HepG2 (cell line): ENCODE measurements around the gene MOCS1. TPM values are rescaled to one million over a fixed set of nuclear protein-coding genes. Genes with fewer than 3 reads are reported as not detected.

Experiments used
- ATAC-seq: fragments of 200-7000 bp; cut with Tn5 transposase; 3 replicates; pipeline ENCODE4 v1.9.1; 2020; ENCODE audit warnings: mild to moderate bottlenecking, moderate library complexity
- BruUV-seq: library from RNA; stranded (reverse); fragments of 400-500 nt; replicated peaks from 2 replicates; lab custom pipeline; 2021; lab: Mats Ljungman, UMichigan
- CTCF ChIA-PET: fragments of 300-600 bp; formaldehyde crosslinking; extraction: SDS; loops from one replicate; lab custom pipeline; 2021; ENCODE audit warnings: low total read pairs, inconsistent platforms, low intra/inter-chr PET ratio; lab: Yijun Ruan, JAX
- POLR2A ChIA-PET: fragments of 350-600 bp; sonication (Branson Sonifier 250); formaldehyde crosslinking; loops from one replicate; lab custom pipeline; 2020; ENCODE audit warnings: antibody characterized with exemption, inconsistent platforms; lab: Yijun Ruan, JAX
- DNase-seq: peaks from one replicate; pipeline ENCODE4 v3.0.0-alpha.2; 2015; ENCODE audit warnings: low spot score
- FAIRE-seq: peaks from 3 replicates; lab custom pipeline; 2011; peaks lifted over from hg19 to GRCh38; lab: Jason Lieb, UNC
- H2AFZ ChIP-seq: one replicate; pipeline ENCODE4 v1.6.1; 2011; ENCODE audit warnings: low read length, inconsistent platforms
- H3K27ac ChIP-seq: fragments of 300-600 bp; 3 replicates; pipeline ENCODE4 v1.8.0; 2011; ENCODE audit warnings: mixed run types, mild to moderate bottlenecking, mixed read lengths, low read length, inconsistent platforms; ENCODE audit not compliant: insufficient read depth; ENCODE audit errors: extremely low read length
- H3K27me3 ChIP-seq, 2 experiments: fragments of 200-600 bp in 1 of 2; 2 replicates in 1 of 2; 3 replicates in 1 of 2; pipeline versions ENCODE4 v1.6.0 to v1.8.0; 2011; ENCODE audit warnings: low read length in 2 of 2, mild to moderate bottlenecking in 2 of 2, moderate library complexity in 2 of 2, inconsistent platforms in 1 of 2; ENCODE audit not compliant: insufficient read depth in 2 of 2, control insufficient read depth in 1 of 2
- H3K36me3 ChIP-seq, 2 experiments: fragments of 200-600 bp in 1 of 2; replicated peaks in 1 of 2; 2 replicates in 1 of 2; 3 replicates in 1 of 2; pipeline versions ENCODE4 v1.5.1 to v1.8.0; 2011; ENCODE audit warnings: low read length in 2 of 2, inconsistent platforms in 1 of 2; ENCODE audit not compliant: insufficient read depth in 2 of 2, control insufficient read depth in 1 of 2
- H3K4me1 ChIP-seq: 2 replicates; pipeline ENCODE4 v1.5.1; 2012; ENCODE audit warnings: low read length, inconsistent platforms; ENCODE audit not compliant: insufficient read depth
- H3K4me2 ChIP-seq: 2 replicates; pipeline ENCODE4 v1.6.0; 2011; ENCODE audit warnings: low read depth, low read length, inconsistent platforms
- H3K4me3 ChIP-seq, 3 experiments: fragments of 200-600 bp in 1 of 3; sonication (generic), shearing (Covaris generic) in 1 of 3; replicated peaks in 1 of 3; 2 replicates each; pipeline ENCODE4 v1.5.1; 2011 to 2016; ENCODE audit warnings: low read length in 3 of 3, inconsistent platforms in 2 of 3, low read depth in 2 of 3, mild to moderate bottlenecking in 2 of 3, control low read depth in 1 of 3, mixed read lengths in 1 of 3; ENCODE audit not compliant: insufficient read depth in 1 of 3
- H3K79me2 ChIP-seq: one replicate; pipeline ENCODE4 v1.6.1; 2011; ENCODE audit warnings: low read length, inconsistent platforms; ENCODE audit not compliant: insufficient read depth
- H3K9ac ChIP-seq: 2 replicates; pipeline ENCODE4 v1.6.0; 2011; ENCODE audit warnings: mild to moderate bottlenecking, low read depth, low read length, inconsistent platforms; ENCODE audit not compliant: insufficient read depth
- H3K9me3 ChIP-seq: 2 replicates; pipeline ENCODE4 v1.5.1; 2012; ENCODE audit warnings: mild to moderate bottlenecking, low read length
- H4K20me1 ChIP-seq: 2 replicates; pipeline ENCODE4 v1.6.0; 2011; ENCODE audit warnings: inconsistent platforms, mild to moderate bottlenecking, low read length, moderate library complexity; ENCODE audit not compliant: insufficient read depth
- HNRNPK ChIP-seq: fragments of 200-400 bp; formaldehyde crosslinking; IDR thresholded peaks from 2 replicates; pipeline ENCODE4 v1.6.1; 2018; ENCODE audit warnings: low read length, low read depth, moderate library complexity, mild to moderate bottlenecking; ENCODE audit not compliant: poor library complexity, severe bottlenecking
- PCBP1 ChIP-seq: fragments of 200-400 bp; formaldehyde crosslinking; IDR thresholded peaks from 2 replicates; pipeline ENCODE4 v1.6.1; 2017; ENCODE audit warnings: mild to moderate bottlenecking, low read depth, low read length, borderline replicate concordance
- WGBS: methylation state at CpG from one replicate; pipeline ENCODE4 v1.1.6; 2017; ENCODE audit warnings: low lambda C conversion rate; 5-methylcytosine and 5-hydroxymethylcytosine counted together
- in situ Hi-C: cut with HindIII; loops from 2 replicates; pipeline ENCODE4 v1.10.0; 2017; ENCODE audit warnings: low pct_unique_long_range_greater_than_20kb; ENCODE audit not compliant: extremely low pct_ligation_motif_present
- intact Hi-C: fragments of 100-400 bp; cut with micrococcal nuclease; formaldehyde crosslinking; loops from one replicate; pipeline ENCODE4 v1.10.0; 2022; ENCODE audit not compliant: unreplicated experiment
- polyA plus RNA-seq, 8 experiments: library from polyadenylated mRNA; depleted of rRNA in 3 of 8; stranded (reverse) in 7 of 8; unstranded in 1 of 8; fragments of >200 nt; fragmentation: Illumina TruSeq in 4 of 8; extraction: Trizol in 4 of 8; gene quantifications; 2 replicates each; pipeline versions ENCODE4 v1.2.1 to v1.2.3, GENCODE V29; 2011 to 2016; ENCODE audit warnings: low read depth in 4 of 8, missing spikeins in 1 of 8, mixed read lengths in 1 of 8; ENCODE audit not compliant: insufficient read depth in 1 of 8
- total RNA-seq, 5 experiments: library from RNA; depleted of rRNA; stranded (reverse); fragments of >200 nt; fragmentation: Illumina TruSeq; extraction: Trizol; gene quantifications; 2 replicates each; pipeline ENCODE4 v1.2.3, GENCODE V29; 2016; ENCODE audit warnings: low read depth in 1 of 5
- TF ChIP-seq, protein P1 (sequence below): sonication (generic); formaldehyde crosslinking; IDR thresholded peaks from 2 replicates; pipeline ENCODE4 v1.4.0; 2020; ENCODE audit warnings: missing genetic modification reagents

The MOCS1 gene
- total and polyA plus RNA-seq, 2 of the 13 experiments (the other 11 are each of a cell fraction or from before 2014, with no cell fraction given), result 5.3 to 11.7 TPM

- Histone ChIP-seq H3K4me2 (no peak overlapping the region), H3K36me3 (peaks cover 6 to 10% of the 10 kb centered on the region in 2 experiments; a peak in 3 of 5 replicates), H3K9me3 (no peaks in the 10 kb centered on the region), H3K4me1 (no peaks in the 10 kb centered on the region), H3K9ac (no peak overlapping the region), H3K27me3 (no peaks in the 10 kb centered on the region)
- WGBS, result 93% methylated on average over 13 of the region's 13 CpGs
- FAIRE-seq (no peak), DNase-seq (no peak)
- CTCF ChIA-PET, result no interaction called here
- intact Hi-C loops, result no loop called here
- TF ChIP-seq HNRNPK (peak; percentile 55), PCBP1 (0 out of 2 replicates have a peak, but pooled peaks have one; percentile 49)
- TF ChIP-seq, protein P1, sequence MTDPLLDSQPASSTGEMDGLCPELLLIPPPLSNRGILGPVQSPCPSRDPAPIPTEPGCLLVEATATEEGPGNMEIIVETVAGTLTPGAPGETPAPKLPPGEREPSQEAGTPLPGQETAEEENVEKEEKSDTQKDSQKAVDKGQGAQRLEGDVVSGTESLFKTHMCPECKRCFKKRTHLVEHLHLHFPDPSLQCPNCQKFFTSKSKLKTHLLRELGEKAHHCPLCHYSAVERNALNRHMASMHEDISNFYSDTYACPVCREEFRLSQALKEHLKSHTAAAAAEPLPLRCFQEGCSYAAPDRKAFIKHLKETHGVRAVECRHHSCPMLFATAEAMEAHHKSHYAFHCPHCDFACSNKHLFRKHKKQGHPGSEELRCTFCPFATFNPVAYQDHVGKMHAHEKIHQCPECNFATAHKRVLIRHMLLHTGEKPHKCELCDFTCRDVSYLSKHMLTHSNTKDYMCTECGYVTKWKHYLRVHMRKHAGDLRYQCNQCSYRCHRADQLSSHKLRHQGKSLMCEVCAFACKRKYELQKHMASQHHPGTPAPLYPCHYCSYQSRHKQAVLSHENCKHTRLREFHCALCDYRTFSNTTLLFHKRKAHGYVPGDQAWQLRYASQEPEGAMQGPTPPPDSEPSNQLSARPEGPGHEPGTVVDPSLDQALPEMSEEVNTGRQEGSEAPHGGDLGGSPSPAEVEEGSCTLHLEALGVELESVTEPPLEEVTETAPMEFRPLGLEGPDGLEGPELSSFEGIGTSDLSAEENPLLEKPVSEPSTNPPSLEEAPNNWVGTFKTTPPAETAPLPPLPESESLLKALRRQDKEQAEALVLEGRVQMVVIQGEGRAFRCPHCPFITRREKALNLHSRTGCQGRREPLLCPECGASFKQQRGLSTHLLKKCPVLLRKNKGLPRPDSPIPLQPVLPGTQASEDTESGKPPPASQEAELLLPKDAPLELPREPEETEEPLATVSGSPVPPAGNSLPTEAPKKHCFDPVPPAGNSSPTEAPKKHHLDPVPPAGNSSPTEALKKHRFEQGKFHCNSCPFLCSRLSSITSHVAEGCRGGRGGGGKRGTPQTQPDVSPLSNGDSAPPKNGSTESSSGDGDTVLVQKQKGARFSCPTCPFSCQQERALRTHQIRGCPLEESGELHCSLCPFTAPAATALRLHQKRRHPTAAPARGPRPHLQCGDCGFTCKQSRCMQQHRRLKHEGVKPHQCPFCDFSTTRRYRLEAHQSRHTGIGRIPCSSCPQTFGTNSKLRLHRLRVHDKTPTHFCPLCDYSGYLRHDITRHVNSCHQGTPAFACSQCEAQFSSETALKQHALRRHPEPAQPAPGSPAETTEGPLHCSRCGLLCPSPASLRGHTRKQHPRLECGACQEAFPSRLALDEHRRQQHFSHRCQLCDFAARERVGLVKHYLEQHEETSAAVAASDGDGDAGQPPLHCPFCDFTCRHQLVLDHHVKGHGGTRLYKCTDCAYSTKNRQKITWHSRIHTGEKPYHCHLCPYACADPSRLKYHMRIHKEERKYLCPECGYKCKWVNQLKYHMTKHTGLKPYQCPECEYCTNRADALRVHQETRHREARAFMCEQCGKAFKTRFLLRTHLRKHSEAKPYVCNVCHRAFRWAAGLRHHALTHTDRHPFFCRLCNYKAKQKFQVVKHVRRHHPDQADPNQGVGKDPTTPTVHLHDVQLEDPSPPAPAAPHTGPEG (CRISPR knock-in tag), result no peak
- TF ChIP-seq, all 625 proteins: peak for 2
- Histone ChIP-seq H3K79me2 (no peaks in the 10 kb centered on the region), H2AFZ (no peak overlapping the region), H3K27ac (no peak overlapping the region), H3K4me3 (no peak overlapping the region), H4K20me1 (no peaks in the 10 kb centered on the region)
- POLR2A ChIA-PET, result no interaction called here
- no peak for ATAC-seq
- no TSS peak for BruUV-seq
- in situ Hi-C loops, result no loop called here
Observed at GRCh38 chr6:39908838-39909583, 25.3 kb downstream of the MOCS1 start.
